GM21786 (cell line): ENCODE measurements around the gene PCDHGB4.
A peak's percentile ranks its signal among the peaks of the same experiment; 100 is the strongest.
"Not testable (repeated sequence)": the region's sequence is repeated elsewhere in the genome, so short reads cannot be mapped to it uniquely, and the experiment has no call there.

ENCODE experiments used
- ATAC-seq: cut with Tn5 transposase; IDR thresholded peaks from one replicate; pipeline ENCODE4 v1.9.1; 2021; ENCODE audit not compliant: unreplicated experiment

Gene PCDHGB4

GRCh38 chr5:141422742-141423291 lies 35.3 kb downstream of the PCDHGB4 start:
- ATAC-seq, result no peak

GRCh38 chr5:141427783-141428426 lies 40.4 kb downstream of the PCDHGB4 start:
- no peak for ATAC-seq

GRCh38 chr5:141430332-141431113 lies 43.0 kb downstream of the PCDHGB4 start, which contains the start of gene PCDHGA12:
Gene PCDHGA12, plus strand, starts transcription at chr5:141430507. Its CDS starts 253 bp downstream, at chr5:141430760.
- ATAC-seq, result peak; percentile 92

GRCh38 chr5:141431286-141431685 lies 43.8 kb downstream of the PCDHGB4 start:
- peak; percentile 35 for ATAC-seq

- ATAC-seq, result not testable (repeated sequence)
These were observed 44.8 kb downstream of the PCDHGB4 start for GRCh38 chr5:141432308-141432707.

- ATAC-seq, result not testable (repeated sequence)
These were observed 45.2 kb downstream of the PCDHGB4 start for GRCh38 chr5:141432726-141433125.

- no peak for ATAC-seq
These were observed 46.5 kb downstream of the PCDHGB4 start for GRCh38 chr5:141434006-141434405.

GRCh38 chr5:141437221-141437620 lies 49.7 kb downstream of the PCDHGB4 start:
- no peak for ATAC-seq

- ATAC-seq, result no peak
These were observed 52.1 kb downstream of the PCDHGB4 start for GRCh38 chr5:141439411-141440141.
